ENCODE measurements around the gene ESYT1.
"Not testable (repeated sequence)": the region's sequence is repeated elsewhere in the genome, so short reads cannot be mapped to it uniquely, and the experiment has no call there.

The ESYT1 gene

GRCh38 chr12:56103823-56104108 is 24.3 kb upstream of the ESYT1 start:
- ATAC-seq = no peak

GRCh38 chr12:56104109-56104814 is 23.8 kb upstream of the ESYT1 start, which contains the start of gene PA2G4:
Gene PA2G4, plus strand, starts transcription at chr12:56104559. Its CDS starts 179 bp downstream, at chr12:56104738.
- peak; percentile 94 to 96 for ATAC-seq

- peak; percentile 1 to 5 for ATAC-seq
Measured at GRCh38 chr12:56104815-56105608, 23.1 kb upstream of the ESYT1 start.

- ATAC-seq = no peak
Measured at GRCh38 chr12:56105609-56105902, 22.5 kb upstream of the ESYT1 start.

- ATAC-seq = no peak
Measured at GRCh38 chr12:56107242-56107641, 20.8 kb upstream of the ESYT1 start.

- ATAC-seq = no peak
Measured at GRCh38 chr12:56110571-56110970, 17.5 kb upstream of the ESYT1 start.

GRCh38 chr12:56114084-56114483 is 14.0 kb upstream of the ESYT1 start:
- ATAC-seq = no peak

- no peak for ATAC-seq
Measured at GRCh38 chr12:56115329-56115728, 12.7 kb upstream of the ESYT1 start.

GRCh38 chr12:56116267-56117081 is 11.6 kb upstream of the ESYT1 start, which contains the start of gene RPL41:
Gene RPL41, plus strand, starts transcription at chr12:56116633.
- ATAC-seq = peak; percentile 36 to 42

- not testable (repeated sequence) for ATAC-seq
Measured at GRCh38 chr12:56117082-56117706, 10.9 kb upstream of the ESYT1 start.

- ATAC-seq = peak; percentile 87 to 90
Measured at GRCh38 chr12:56117778-56118687, 10.0 kb upstream of the ESYT1 start, which contains the start of gene ZC3H10. Gene ZC3H10, plus strand, starts transcription at chr12:56118266. Its CDS starts 2,297 bp downstream, at chr12:56120563.

- no peak for ATAC-seq
Measured at GRCh38 chr12:56118688-56119357, 9.2 kb upstream of the ESYT1 start.

GRCh38 chr12:56119361-56119796 is 8.7 kb upstream of the ESYT1 start:
- no peak for ATAC-seq

GRCh38 chr12:56120158-56120846 is 7.8 kb upstream of the ESYT1 start:
- ATAC-seq = no peak

- ATAC-seq = no peak
Measured at GRCh38 chr12:56121204-56121870, 6.7 kb upstream of the ESYT1 start.

- no peak for ATAC-seq
Measured at GRCh38 chr12:56122637-56123036, 5.4 kb upstream of the ESYT1 start.

- no peak for ATAC-seq
Measured at GRCh38 chr12:56124133-56124532, 3.9 kb upstream of the ESYT1 start.

- ATAC-seq = no peak
Measured at GRCh38 chr12:56126732-56127239, 1.3 kb upstream of the ESYT1 start.

- ATAC-seq = no peak
Measured at GRCh38 chr12:56127485-56127887, 581 bp upstream of the ESYT1 start.
